HG03469 (cell line): ENCODE results near the gene CLEC2D.
"Not testable (repeated sequence)": the region's sequence is repeated elsewhere in the genome, so short reads cannot be mapped to it uniquely, and the experiment has no call there.

Source experiments
- ATAC-seq: cut with Tn5 transposase; IDR thresholded peaks from one replicate; pipeline ENCODE4 v1.9.1; 2021; ENCODE audit warnings: mild to moderate bottlenecking, moderate library complexity, moderate number of reproducible peaks; ENCODE audit not compliant: unreplicated experiment

The CLEC2D gene

DNA sequence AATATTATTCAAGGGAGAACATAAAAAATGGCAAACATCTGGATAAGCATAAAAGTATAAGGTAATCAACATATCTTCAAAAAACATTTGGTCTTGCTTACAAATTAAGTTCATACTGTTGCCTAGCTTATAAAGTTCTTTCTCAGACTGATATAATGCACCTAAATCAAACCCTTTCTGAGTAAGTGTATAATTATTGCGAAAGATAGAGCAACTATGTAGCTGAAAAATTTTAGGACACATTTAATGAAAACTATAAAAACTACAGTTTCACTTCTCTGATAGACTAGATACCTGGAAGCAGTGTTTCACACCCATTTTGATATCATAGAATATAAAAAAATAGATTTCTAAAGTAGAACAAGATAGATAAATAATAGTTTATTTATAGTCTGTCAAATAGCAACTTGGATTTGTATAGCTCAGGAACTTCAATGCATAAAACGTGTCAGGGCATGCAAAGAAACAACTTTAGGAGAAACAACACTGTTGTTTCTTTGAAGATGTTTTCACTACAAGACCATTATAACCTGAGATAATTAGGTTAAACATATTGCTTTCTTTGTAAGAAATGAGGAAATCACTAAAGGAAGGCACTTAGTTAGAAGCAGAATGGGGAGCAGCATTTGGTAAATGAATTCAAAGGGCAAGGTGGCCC lies 55.8 kb downstream of the CLEC2D start:
- no peak for ATAC-seq

DNA sequence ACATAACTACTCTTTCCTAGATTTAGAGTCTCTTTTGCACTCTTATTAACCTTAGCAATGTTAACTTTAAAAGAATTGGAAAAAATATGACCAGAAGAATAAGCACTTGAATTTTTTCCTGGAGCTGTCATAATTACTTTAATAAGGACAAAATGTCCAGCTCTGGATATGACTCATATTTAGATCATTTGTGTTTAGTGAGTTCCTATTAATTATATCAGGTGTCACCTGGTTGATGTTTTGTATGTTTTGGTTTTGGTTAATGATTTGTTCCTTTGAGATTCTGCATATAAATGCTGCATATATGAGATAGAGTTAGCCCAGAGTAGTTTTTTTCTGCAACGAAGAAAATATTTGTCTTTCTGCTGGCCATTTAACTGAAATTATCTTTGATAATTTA lies 58.3 kb downstream of the CLEC2D start:
- ATAC-seq, result no peak

DNA sequence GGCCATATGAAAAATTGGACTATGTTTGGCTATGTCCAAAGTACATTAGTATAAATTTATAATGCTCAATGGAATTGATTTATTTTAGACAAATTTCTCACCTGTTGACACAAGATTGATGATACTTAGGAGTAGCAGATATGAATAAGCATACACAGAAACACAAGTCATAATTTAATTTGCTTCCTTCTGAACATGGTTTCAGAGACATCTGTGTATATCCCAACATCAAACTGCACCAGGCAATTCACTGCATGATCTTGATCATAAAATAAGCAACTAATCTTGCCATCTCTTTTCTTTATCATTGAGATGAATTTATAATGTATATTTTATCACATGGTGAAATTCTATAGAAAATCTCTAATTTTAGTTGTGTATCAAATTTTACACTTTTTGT lies 59.6 kb downstream of the CLEC2D start:
- no peak for ATAC-seq

DNA sequence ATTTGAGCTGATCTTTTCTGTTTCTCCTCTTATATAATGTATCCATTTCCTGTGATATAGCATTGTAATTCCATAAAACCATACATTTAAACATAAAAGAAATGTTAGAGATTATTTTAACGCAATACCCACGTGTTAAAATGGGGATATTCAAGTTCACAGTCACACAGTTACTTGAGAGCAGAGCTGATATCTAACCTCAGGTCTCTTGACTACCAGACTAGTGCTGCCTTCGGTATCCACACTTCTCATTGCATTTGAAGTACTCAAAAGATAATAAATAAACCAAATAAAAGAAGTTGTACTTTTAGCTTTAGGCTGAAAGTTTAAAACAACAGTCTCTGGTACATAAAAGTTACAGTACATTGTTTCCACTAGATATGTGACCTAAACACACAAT lies 60.5 kb downstream of the CLEC2D start:
- ATAC-seq, result no peak

DNA sequence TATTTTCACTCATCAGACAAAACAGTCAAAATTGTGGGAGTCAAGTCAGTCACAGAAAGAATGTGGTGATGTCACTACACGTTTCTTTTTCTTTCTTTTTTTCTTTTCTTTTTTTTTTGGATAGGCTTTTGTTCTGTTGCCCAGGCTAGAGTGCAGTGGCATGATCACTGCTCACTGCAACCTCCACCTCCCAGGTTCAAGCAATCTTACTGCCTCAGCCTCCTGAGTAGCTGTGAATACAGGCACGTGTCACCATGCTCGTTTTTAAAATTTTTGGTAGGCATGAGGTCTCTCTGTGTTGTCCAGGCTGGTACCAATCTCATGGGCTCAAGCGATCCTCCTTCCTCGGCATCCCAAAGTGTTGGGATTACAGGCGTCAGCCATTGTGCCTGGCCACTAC lies 61.1 kb downstream of the CLEC2D start:
- no peak for ATAC-seq

DNA sequence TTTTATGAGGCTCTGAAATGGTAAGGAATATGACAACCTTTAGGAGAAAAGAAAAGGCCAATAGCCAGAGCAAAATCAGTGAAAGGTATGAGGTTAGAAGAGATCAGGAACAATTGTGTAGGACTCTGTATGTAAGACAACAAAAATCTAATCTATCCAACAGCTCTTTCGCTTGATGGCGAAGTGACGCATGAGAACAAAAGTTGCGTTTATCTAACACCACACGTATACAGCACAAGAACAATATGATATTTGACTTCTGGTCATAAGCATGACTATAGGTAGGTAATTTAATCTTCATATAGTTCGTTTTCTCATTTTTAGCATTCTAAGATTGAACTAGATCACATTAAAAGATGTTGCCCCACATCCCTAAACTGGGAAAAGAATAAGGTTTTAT lies 61.9 kb downstream of the CLEC2D start:
- no peak for ATAC-seq

DNA sequence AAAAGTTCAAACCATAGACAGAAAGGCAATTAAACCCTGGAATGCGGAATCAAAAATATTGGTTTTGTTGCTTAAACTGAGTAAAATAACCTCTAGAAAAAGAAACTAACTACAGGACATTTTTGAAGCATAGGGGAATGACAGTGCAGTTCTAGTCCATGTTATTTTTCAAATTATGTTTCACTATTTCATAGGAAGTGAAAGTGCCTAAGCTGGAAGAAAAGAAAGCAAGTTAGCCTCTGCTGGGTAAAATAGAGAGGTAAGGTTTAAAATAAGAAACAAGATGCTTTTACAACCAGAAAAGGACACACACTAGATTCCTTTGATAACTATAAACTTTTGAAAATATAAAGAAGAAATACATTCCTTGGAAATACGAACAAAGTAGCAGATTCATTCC lies 62.3 kb downstream of the CLEC2D start:
- ATAC-seq, result no peak

DNA sequence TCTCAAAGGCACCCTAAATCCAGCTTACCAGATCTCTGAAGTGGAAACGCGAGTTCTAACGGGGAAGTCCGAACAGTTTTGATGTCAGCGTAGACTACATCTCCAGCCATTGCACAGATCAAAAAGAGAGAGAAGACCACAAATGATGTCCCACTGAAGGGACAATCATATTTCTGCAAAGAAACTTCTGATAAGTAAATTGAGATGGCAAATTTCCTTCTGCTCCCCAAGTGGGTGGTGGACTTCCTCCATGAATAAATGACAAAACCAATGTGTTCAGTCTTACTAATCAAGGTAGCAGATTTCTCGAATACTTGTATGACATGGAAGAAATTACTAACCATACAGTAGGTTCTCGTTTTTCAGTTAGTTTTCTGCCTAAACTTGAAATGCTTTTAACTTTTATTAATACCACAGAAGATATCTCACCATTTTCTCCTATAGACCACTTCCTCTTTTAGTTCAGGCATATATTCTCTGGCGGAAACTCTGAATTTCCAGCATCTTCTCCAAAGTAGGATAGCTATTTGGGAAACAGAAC lies 63.5 kb downstream of the CLEC2D start, which contains the start of gene CLECL1:
TSS of gene CLECL1 (minus strand) at position 177 of the 541 bp plus-strand sequence.
- peak; percentile 27 for ATAC-seq

DNA sequence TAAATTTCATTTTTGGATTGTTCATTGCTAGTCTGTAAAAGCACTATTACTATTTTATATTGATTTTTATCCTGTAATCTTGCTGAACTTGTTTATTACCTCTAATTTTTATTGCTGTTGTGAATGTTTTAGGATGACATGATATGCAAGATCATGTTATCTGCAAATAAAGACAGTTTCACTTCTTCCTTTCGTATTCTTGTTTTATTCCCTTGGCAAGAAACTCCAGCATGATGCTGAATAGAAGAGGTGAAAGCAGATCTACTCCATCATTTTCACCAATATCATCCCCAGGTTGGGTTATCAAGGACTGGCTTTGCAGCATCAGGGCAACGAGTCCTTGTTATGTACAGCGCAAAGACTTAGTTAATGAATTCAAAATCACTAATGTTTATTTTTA lies 66.1 kb downstream of the CLEC2D start:
- no peak for ATAC-seq

DNA sequence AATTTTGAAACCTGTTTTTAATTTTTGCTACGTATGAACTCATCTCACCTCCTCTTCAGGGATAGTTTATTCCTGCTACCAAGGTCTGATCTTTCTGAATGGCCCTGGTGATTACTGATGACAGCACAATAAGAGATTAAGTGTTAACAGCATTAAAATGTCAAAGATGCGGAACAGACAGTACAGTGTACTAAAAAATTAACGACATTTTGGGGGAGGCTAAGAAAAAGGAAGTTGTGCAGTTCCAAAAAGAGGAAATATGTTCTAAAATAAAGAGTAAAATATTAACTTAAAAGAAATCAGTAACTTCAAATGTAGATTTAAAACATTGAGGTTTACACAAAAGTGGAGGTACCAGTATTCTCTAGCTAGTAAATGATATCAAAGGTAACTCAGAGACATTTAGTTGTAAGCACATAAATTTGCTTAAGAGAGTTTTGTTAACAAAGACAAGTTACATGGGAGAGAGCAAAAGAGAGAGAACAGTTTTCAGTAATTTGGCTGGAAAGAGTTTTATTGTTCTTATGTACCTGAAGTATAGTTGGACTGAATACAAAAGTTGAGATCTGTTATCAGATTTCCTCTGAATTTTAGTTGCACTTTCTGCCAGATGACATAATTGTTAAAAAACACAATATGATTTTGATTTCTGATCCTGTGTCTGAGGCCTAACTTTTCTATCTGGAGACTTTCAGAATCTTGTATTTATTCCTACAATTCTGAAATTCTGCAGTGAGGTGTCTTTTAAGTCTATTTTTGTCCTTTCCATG lies 67.6 kb downstream of the CLEC2D start:
- ATAC-seq, result no peak

DNA sequence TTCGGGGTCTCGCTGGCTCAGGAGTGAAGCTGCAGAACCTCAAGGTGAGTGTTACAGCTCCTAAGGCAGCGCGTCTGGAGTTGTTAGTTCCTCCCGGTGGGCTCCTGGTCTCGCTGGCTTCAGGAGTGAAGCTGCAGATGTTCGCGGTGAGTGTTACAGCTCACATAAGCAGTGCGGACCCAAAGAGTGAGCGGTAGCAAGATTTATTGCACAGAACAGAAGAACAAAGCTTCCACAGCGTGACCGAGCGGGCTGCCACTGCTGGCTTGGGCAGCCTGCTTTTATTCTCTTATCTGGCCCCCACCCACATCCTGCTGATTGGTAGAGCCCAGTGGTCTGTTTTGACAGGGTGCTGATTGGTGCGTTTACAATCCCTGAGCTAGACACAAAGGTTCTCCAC lies 69.4 kb downstream of the CLEC2D start:
- not testable (repeated sequence) for ATAC-seq

DNA sequence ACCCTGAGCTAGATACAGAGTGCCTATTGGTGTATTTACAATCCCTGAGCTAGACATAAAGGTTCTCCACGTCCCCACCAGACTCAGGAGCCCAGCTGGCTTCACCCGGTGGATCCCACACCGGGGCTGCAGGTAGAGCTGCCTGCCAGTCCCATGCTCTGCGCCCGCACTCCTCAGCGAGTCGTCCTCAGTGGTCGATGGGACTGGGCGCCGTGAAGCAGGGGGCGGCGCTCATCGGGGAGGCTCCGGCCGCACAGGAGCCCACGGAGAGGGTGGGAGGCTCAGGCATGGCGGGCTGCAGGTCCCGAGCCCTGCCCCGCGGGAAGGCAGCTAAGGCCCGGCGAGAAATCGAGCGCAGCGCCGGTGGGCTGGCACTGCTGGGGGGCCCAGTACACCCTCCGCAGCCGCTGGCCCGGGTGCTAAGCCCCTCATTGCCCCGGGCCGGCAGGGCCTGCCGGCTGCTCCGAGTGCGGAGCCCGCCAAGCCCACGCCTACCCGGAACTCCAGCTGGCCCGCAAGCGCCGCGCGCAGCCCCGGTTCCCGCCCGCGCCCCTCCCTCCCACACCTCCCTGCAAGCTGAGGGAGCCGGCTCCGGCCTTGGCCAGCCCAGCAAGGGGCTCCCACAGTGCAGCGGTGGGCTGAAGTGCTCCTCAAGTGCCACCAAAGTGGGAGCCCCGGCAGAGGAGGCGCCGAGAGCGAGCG lies 70.0 kb downstream of the CLEC2D start:
- ATAC-seq, result not testable (repeated sequence)

DNA sequence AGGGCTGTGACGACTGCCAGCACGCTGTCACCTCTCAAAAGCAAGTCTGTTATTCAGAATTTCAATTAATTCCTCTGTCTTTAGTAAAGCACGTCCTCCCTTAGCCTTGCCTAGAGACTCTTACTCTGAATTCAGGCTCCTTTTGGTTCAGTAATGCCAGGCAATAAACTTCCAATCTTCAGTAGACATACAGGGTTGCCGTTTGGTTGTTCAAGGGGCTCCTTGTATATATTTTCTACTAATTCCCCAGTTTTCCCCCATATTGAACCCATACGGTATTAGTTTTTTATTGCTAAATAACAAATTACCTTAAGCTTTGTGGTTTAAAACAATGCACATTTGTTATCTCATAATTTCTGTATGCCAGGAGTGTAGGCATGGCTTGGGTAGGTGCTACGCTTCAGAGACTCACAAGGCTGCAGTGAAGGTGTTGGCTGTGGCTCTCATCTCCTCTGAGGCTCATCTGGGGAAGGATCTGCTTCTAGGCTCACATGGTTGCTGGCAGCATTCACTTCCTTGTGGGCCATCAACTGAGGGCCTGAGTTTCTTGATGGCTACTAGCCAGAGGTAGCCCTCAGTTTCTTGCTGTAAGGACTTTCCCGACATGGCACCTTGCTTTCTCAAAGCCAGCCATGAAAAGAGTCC lies 70.7 kb downstream of the CLEC2D start:
- ATAC-seq, result no peak

DNA sequence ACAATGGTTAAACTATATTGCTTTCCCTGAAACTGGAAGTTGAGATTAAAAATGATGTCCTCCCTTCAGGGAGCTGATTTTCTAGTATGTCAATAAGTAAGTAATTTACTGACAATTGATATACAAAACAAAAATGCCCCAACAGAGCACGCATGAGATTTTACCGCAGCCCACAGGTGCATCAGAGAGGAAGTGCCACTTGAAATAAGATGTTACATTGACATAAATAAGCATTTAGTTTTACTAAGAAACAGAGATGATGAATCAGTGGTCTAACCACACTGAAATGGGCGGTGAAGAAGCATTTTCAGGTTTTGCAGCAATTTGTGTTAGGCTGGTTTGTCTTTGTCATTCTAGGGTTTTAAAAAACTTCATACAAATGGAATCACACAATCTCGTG lies 72.2 kb downstream of the CLEC2D start:
- ATAC-seq, result peak; percentile 55

DNA sequence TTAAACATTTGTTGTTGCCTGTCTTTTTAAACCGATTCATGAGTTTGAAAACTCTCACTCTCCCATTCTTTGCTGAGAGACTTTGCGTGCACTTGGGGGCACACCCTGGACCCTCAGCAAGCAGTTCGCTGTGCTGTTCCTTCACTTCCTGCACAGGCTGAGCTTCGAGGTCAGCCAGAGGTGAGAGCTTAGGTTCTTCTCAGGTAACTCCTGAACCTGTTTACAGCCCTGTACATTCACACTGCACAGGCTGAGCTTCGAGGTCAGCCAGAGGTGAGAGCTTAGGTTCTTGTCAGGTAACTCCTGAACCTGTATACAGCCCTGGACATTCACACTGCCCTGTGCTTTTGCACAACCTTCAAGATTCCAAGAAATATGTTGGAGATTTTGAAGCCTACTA lies 73.1 kb downstream of the CLEC2D start:
- ATAC-seq, result no peak

DNA sequence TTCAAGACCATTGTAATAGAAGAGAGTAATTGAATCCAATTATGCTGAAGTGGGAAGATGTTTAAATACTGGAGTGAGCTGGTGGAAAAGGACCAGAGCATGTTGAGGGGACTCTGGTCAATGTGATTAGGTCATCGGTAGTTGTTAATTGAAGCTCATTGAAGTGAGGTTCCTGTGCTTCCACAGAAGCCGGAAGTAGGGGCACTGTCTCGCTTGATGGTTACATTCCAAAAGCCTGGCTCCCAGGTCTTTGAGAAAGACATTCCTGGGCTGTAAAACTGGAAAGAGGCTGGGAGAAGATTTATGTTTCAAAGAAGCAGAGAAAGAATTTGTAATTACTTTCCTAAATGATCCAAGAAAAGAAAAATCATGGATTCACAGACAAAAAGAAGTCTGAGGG lies 75.7 kb downstream of the CLEC2D start:
- ATAC-seq, result no peak
